IMR-90 (cell line): Measurements from ENCODE around the gene KDR.

ENCODE experiments used
- BHLHE40 ChIP-seq: fragments of 150-350 bp; IDR thresholded peaks from 2 replicates; pipeline ENCODE4 v1.6.1; 2016; ENCODE audit warnings: mild to moderate bottlenecking, low read depth, low read length
- CHD1 ChIP-seq: IDR thresholded peaks from 2 replicates; pipeline ENCODE4 v1.6.1; 2012; ENCODE audit warnings: low read depth, low read length, improper control_type of control experiment
- MAFK ChIP-seq: IDR thresholded peaks from 2 replicates; pipeline ENCODE4 v1.6.1; 2012; ENCODE audit warnings: low read depth, low read length, improper control_type of control experiment
- MXI1 ChIP-seq: IDR thresholded peaks from 2 replicates; pipeline ENCODE4 v1.6.1; 2012; ENCODE audit warnings: low read depth, mild to moderate bottlenecking, low read length, moderate library complexity, borderline replicate concordance
- POLR2A ChIP-seq: IDR thresholded peaks from 2 replicates; pipeline ENCODE4 v1.6.1; 2012; ENCODE audit warnings: mild to moderate bottlenecking, low read depth, low read length
- RAD21 ChIP-seq: IDR thresholded peaks from 2 replicates; pipeline ENCODE4 v1.6.1; 2012; ENCODE audit warnings: low read length, improper control_type of control experiment
- SMC3 ChIP-seq: fragments of 150-350 bp; IDR thresholded peaks from 2 replicates; pipeline ENCODE4 v1.6.1; 2016; ENCODE audit warnings: low read depth, mild to moderate bottlenecking, antibody characterized with exemption, low read length, moderate library complexity
- TF ChIP-seq, protein P1 (sequence below): conservative IDR thresholded peaks from 2 replicates; pipeline ENCODE4 v1.5.1; 2012; ENCODE audit warnings: mild to moderate bottlenecking, low read depth, low read length, improper control_type of control experiment
- TF ChIP-seq, protein P2 (sequence below): fragments of 150-350 bp; IDR thresholded peaks from 2 replicates; pipeline ENCODE4 v1.6.1; 2016; ENCODE audit warnings: low read depth, mild to moderate bottlenecking, low read length, moderate library complexity, borderline replicate concordance
- TF ChIP-seq, protein P3 (sequence below): fragments of 150-350 bp; IDR thresholded peaks from 2 replicates; pipeline ENCODE4 v1.6.1; 2017; ENCODE audit warnings: mild to moderate bottlenecking, antibody characterized with exemption, low read length, low read depth

DNA sequence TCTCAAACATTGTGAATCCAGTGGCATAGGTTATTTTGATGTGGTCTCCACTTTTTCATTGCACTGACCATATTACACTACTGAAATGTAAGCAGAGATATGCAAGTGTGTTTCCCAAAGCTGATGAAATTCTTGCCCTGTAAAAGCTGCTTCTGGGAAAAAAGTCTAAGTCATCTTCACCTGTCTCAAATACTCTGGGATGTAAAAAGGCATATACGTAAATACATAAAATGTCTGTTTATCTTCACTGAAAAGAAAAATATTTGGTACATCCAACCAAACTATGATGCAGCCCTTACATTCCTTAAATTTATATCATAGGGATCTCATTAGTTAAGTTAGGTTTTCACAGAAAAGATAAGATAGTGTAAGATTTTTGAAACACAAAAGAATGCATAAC is 7.9 kb downstream of the KDR start:
- TF ChIP-seq, protein P1, sequence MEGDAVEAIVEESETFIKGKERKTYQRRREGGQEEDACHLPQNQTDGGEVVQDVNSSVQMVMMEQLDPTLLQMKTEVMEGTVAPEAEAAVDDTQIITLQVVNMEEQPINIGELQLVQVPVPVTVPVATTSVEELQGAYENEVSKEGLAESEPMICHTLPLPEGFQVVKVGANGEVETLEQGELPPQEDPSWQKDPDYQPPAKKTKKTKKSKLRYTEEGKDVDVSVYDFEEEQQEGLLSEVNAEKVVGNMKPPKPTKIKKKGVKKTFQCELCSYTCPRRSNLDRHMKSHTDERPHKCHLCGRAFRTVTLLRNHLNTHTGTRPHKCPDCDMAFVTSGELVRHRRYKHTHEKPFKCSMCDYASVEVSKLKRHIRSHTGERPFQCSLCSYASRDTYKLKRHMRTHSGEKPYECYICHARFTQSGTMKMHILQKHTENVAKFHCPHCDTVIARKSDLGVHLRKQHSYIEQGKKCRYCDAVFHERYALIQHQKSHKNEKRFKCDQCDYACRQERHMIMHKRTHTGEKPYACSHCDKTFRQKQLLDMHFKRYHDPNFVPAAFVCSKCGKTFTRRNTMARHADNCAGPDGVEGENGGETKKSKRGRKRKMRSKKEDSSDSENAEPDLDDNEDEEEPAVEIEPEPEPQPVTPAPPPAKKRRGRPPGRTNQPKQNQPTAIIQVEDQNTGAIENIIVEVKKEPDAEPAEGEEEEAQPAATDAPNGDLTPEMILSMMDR: no peak
- TF ChIP-seq MXI1 (no peak), POLR2A (no peak), MAFK (no peak), RAD21 (no peak), BHLHE40 (no peak), SMC3 (no peak), CHD1 (no peak)
- TF ChIP-seq, protein P2, sequence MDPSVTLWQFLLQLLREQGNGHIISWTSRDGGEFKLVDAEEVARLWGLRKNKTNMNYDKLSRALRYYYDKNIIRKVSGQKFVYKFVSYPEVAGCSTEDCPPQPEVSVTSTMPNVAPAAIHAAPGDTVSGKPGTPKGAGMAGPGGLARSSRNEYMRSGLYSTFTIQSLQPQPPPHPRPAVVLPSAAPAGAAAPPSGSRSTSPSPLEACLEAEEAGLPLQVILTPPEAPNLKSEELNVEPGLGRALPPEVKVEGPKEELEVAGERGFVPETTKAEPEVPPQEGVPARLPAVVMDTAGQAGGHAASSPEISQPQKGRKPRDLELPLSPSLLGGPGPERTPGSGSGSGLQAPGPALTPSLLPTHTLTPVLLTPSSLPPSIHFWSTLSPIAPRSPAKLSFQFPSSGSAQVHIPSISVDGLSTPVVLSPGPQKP: no peak
- TF ChIP-seq, protein P3, sequence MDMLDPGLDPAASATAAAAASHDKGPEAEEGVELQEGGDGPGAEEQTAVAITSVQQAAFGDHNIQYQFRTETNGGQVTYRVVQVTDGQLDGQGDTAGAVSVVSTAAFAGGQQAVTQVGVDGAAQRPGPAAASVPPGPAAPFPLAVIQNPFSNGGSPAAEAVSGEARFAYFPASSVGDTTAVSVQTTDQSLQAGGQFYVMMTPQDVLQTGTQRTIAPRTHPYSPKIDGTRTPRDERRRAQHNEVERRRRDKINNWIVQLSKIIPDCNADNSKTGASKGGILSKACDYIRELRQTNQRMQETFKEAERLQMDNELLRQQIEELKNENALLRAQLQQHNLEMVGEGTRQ: no peak
